ENCODE results near the gene WDR72. TPM values are rescaled to one million over a fixed set of nuclear protein-coding genes. Genes with fewer than 3 reads are reported as not detected.

The WDR72 gene
- total and polyA plus RNA-seq, 7 donors: under 0.01 to 3.6 (median 0.22) TPM; not detected in 1

DNA sequence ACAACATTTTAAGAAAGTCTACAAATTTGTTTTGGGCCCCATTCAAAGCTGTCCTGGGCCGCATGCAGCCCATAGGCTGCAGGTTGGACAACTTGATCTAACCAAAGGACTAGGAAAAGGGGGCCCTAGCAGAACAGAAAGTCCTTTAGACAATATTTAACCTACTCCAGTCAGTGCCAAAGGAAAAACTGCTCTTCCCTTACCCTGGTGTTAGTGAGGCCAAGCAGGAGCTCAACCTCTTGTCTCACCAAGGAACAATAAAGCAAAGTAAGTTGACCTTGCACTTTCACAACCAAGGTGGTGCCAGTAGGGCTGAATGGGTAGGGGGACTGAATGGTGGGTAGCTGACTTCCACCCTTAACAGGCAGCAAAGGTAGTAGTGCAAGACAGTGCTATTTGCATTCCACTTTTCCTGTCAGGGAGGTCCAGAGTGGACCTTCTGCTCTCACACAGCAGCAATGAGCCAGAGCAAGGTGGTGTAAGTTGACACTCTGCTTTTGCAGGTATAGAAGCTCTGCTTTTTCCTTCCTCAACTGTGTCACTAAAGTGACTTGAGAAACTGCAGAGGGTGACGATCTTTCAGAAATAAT, 124.9 kb downstream of the WDR72 start:
- no peak overlapping the region for H3K27ac ChIP-seq
- no peak for TF ChIP-seq POLR2AphosphoS5 (IDR thresholded peaks at IDR 0.05)
- no peak for TF ChIP-seq EP300 (IDR thresholded peaks at IDR 0.05)
- TF ChIP-seq, protein P1, sequence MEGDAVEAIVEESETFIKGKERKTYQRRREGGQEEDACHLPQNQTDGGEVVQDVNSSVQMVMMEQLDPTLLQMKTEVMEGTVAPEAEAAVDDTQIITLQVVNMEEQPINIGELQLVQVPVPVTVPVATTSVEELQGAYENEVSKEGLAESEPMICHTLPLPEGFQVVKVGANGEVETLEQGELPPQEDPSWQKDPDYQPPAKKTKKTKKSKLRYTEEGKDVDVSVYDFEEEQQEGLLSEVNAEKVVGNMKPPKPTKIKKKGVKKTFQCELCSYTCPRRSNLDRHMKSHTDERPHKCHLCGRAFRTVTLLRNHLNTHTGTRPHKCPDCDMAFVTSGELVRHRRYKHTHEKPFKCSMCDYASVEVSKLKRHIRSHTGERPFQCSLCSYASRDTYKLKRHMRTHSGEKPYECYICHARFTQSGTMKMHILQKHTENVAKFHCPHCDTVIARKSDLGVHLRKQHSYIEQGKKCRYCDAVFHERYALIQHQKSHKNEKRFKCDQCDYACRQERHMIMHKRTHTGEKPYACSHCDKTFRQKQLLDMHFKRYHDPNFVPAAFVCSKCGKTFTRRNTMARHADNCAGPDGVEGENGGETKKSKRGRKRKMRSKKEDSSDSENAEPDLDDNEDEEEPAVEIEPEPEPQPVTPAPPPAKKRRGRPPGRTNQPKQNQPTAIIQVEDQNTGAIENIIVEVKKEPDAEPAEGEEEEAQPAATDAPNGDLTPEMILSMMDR (IDR thresholded peaks at IDR 0.05): no peak
- TF ChIP-seq POLR2A (IDR thresholded peaks at IDR 0.05): no peak
- no peaks in the 10 kb centered on the region for H3K36me3 ChIP-seq
- DNase-seq: no peak
- WGBS, 2 donors: 89 to 96% methylated on average over 2 of the region's 2 CpGs
- H3K9me3 ChIP-seq: peaks cover 0 to 3% (median 0%) of the 10 kb centered on the region in 4 donors
- no peaks in the 10 kb centered on the region for H3K27me3 ChIP-seq
- intact Hi-C loops (cut with DNase I): no loop called here
- no peaks in the 10 kb centered on the region for H3K4me1 ChIP-seq
- no peak overlapping the region for H3K4me3 ChIP-seq

DNA sequence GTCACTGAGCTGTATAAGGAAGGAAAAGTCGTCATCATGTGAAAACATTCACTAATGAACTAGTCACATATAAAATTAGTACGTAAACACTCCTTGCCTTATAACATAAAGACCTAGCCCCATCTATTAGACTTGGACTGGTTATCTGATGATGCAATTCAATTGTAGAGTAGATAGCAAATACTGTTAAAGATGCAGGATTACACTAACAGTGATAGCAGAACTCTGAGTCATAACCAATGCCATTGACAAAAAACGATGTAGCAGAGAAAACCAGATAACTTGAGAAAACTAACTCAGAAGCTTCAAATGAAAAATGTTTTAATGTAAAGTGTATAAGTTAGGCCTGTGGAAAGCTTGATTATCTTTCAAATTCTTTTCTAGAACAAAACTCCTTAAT, 132.2 kb downstream of the WDR72 start:
- Histone ChIP-seq H3K4me1 (no peaks in the 10 kb centered on the region), H3K27ac (no peak overlapping the region), H3K9me3 (no peaks in the 10 kb centered on the region), H3K27me3 (no peaks in the 10 kb centered on the region), H3K36me3 (no peaks in the 10 kb centered on the region), H3K4me3 (no peak overlapping the region)
- intact Hi-C loops (cut with DNase I): no loop called here
- no peak for DNase-seq
- TF ChIP-seq, protein P1 (IDR thresholded peaks at IDR 0.05): no peak
- TF ChIP-seq POLR2AphosphoS5 (IDR thresholded peaks at IDR 0.05): no peak
- no peak for TF ChIP-seq EP300 (IDR thresholded peaks at IDR 0.05)
- TF ChIP-seq POLR2A (IDR thresholded peaks at IDR 0.05): no peak
- 75 to 83% methylated on average over 3 of the region's 3 CpGs for WGBS, 2 donors

DNA sequence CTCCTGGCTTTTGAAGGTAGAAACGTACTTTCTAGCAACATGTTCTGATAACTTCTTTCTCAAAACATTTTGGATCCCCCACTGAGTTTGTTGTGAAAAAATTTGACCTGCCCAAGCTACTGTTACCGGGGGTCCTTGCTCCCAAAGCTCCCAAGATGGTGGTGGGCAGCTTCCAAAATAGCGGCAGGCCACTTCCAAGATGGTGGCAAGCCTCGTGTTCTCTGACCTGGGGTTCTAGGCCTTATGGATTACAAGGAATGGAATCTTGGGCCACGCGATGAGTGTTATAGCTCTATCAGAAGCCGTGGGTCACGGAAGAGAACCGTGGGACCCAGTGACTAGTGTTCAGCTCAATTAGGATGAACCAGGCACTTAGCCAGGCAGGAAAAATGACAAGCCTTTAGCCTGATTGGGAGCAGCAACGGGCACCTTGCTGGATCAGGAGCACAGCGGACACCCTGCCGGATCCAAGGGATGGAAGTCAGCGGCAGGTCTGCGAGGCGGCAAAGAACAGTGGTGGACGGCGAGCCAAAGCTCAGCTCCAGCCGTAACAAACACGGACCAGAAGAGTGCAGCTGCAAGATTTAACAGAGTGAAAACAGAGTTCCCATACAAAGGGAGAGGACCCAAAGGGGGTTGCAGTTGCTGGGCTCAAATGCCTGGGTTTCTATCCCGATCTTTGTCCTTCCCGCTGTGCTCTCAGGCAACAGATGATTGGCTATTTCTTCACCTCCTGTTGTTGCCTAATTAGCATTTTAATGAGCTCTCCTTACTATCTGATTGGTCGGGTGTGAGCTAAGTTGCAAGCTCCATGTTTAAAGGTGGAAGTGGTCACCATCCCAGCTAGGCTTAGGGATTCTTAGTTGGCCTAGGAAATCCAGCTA, 133.3 kb downstream of the WDR72 start:
- no peaks in the 10 kb centered on the region for H3K4me1 ChIP-seq
- H3K27me3 ChIP-seq: no peaks in the 10 kb centered on the region
- intact Hi-C loops (cut with DNase I): no loop called here
- H3K36me3 ChIP-seq: no peaks in the 10 kb centered on the region
- no peak overlapping the region for H3K4me3 ChIP-seq
- TF ChIP-seq POLR2AphosphoS5 (IDR thresholded peaks at IDR 0.05) (no peak), POLR2A (IDR thresholded peaks at IDR 0.05) (no peak), EP300 (IDR thresholded peaks at IDR 0.05) (no peak)
- TF ChIP-seq, protein P1 (IDR thresholded peaks at IDR 0.05): no peak
- no peak overlapping the region for H3K27ac ChIP-seq
- WGBS, 2 donors: 94 to 95% methylated on average over 22 of the region's 22 CpGs
- no peak for DNase-seq
- H3K9me3 ChIP-seq: no peaks in the 10 kb centered on the region

DNA sequence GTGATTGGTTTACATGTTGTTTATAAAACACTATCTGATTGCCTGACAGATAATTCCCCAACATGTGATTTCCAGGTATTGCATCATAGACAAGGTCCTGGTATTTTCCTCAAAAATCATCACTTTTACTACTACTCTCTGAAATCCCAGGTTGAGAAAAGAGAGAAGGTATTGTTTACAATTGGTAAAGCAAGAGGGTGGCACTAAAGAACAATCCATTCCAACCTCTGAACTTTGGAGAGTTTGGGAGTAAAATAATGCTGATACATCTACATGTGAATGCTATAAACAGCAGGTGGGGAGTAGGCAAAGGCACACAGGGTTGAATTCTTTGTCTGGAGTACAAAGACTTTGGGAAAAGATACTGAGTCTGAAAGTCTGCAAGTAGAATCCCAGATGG, 134.2 kb downstream of the WDR72 start:
- no peak overlapping the region for H3K4me3 ChIP-seq
- no peaks in the 10 kb centered on the region for H3K27me3 ChIP-seq
- TF ChIP-seq EP300 (IDR thresholded peaks at IDR 0.05) (no peak), POLR2A (IDR thresholded peaks at IDR 0.05) (no peak), POLR2AphosphoS5 (IDR thresholded peaks at IDR 0.05) (no peak)
- TF ChIP-seq, protein P1 (IDR thresholded peaks at IDR 0.05): no peak
- H3K9me3 ChIP-seq: no peaks in the 10 kb centered on the region
- intact Hi-C loops (cut with DNase I): no loop called here
- no peaks in the 10 kb centered on the region for H3K36me3 ChIP-seq
- H3K4me1 ChIP-seq: no peaks in the 10 kb centered on the region
- no peak for DNase-seq
- no peak overlapping the region for H3K27ac ChIP-seq
